Measurements from ENCODE around the gene SNAPC1. TPM values are rescaled to one million over a fixed set of nuclear protein-coding genes. Genes with fewer than 3 reads are reported as not detected.

The SNAPC1 gene
- total RNA-seq, 1 donor from 2014 or later: 1.3 TPM

DNA sequence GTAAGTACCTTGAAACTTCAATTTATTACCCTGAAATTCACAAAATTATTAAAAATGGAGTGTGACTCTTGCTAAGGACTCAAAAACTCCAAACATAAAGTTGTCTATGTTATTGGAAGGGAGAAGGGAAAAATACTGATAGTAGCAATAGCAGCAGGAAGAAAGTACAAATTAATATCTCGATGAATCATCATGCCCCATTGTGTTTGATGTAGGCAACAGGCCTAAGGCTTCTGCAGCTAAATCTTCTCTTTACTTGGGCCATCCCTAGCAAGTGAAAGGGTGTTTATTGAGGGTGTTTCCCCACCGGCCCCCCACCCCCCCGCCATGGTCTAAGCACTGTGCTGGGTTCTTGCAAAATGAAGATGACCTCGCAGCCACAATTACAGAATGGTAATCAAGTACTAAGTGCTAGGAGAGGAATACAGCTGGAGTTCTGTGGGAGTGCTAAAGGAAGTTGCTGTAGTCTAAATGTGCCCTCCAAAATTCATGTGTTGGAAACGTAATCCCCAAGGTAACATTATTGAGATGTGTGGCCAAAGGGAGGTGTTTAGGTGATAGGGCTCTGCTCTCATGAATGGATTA, 76.5 kb downstream of the SNAPC1 start:
- no peaks in the 10 kb centered on the region for H3K9me3 Mint-ChIP-seq (ENCODE audit: unreplicated experiment)
- H3K4me1 Mint-ChIP-seq (ENCODE audit: low read depth, unreplicated experiment): no peaks in the 10 kb centered on the region
- H3K36me3 Mint-ChIP-seq (ENCODE audit: unreplicated experiment): no peaks in the 10 kb centered on the region
- no peak for DNase-seq
- H3K4me3 Mint-ChIP-seq (ENCODE audit: unreplicated experiment): no peak overlapping the region
- TF ChIP-seq, protein P1, sequence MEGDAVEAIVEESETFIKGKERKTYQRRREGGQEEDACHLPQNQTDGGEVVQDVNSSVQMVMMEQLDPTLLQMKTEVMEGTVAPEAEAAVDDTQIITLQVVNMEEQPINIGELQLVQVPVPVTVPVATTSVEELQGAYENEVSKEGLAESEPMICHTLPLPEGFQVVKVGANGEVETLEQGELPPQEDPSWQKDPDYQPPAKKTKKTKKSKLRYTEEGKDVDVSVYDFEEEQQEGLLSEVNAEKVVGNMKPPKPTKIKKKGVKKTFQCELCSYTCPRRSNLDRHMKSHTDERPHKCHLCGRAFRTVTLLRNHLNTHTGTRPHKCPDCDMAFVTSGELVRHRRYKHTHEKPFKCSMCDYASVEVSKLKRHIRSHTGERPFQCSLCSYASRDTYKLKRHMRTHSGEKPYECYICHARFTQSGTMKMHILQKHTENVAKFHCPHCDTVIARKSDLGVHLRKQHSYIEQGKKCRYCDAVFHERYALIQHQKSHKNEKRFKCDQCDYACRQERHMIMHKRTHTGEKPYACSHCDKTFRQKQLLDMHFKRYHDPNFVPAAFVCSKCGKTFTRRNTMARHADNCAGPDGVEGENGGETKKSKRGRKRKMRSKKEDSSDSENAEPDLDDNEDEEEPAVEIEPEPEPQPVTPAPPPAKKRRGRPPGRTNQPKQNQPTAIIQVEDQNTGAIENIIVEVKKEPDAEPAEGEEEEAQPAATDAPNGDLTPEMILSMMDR (IDR thresholded peaks at IDR 0.05; ENCODE audit: partially characterized antibody, unreplicated experiment): no peak
- H3K27ac Mint-ChIP-seq (ENCODE audit: unreplicated experiment): no peak overlapping the region
- no peaks in the 10 kb centered on the region for H3K27me3 Mint-ChIP-seq (ENCODE audit: unreplicated experiment)

DNA sequence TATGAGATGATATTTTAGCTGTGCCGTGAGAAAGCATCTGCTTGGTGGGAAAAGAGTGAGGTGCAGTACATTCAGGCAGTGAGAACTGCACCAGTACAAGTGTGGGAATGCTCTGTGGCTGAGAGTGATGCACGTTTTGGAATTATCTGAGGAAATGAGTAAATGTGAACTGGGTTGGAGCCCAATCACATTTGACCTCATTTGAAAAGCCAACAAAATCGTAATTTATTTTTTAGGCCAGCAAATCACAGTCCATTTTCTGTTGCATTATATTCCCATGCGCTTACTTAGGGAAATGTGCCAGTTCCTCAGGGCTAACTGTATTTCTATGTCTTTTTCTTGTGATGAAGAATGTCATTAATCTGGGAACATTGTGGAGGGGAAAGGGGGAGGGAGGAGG, 77.3 kb downstream of the SNAPC1 start:
- TF ChIP-seq, protein P1 (IDR thresholded peaks at IDR 0.05; ENCODE audit: partially characterized antibody, unreplicated experiment): no peak
- no peaks in the 10 kb centered on the region for H3K36me3 Mint-ChIP-seq (ENCODE audit: unreplicated experiment)
- no peak for DNase-seq
- H3K27ac Mint-ChIP-seq (ENCODE audit: unreplicated experiment): no peak overlapping the region
- no peaks in the 10 kb centered on the region for H3K4me1 Mint-ChIP-seq (ENCODE audit: low read depth, unreplicated experiment)
- no peak overlapping the region for H3K4me3 Mint-ChIP-seq (ENCODE audit: unreplicated experiment)
- H3K27me3 Mint-ChIP-seq (ENCODE audit: unreplicated experiment): no peaks in the 10 kb centered on the region
- H3K9me3 Mint-ChIP-seq (ENCODE audit: unreplicated experiment): no peaks in the 10 kb centered on the region

DNA sequence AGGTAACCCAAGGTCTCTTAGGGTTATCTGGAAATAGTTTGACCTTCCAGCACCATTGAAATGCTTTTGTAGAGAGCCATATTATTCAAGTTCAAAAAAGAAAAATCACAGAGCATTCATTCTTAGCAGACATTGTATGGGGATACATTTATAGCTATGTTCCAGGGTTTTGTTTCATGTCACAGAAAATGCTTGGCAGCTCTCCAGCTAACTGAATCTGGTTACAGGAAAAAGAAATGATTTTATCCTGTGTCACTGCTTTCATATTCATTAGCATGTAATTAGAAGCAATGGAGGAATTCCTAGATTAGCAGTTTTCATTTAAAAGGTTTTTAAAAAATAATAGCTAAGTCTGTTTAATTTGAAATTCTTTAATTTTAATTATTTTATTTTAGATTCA, 78.9 kb downstream of the SNAPC1 start:
- no peak overlapping the region for H3K27ac Mint-ChIP-seq (ENCODE audit: unreplicated experiment)
- no peak for DNase-seq
- H3K36me3 Mint-ChIP-seq (ENCODE audit: unreplicated experiment): no peaks in the 10 kb centered on the region
- H3K9me3 Mint-ChIP-seq (ENCODE audit: unreplicated experiment): peaks cover 1% of the 10 kb centered on the region
- no peak overlapping the region for H3K4me3 Mint-ChIP-seq (ENCODE audit: unreplicated experiment)
- H3K27me3 Mint-ChIP-seq (ENCODE audit: unreplicated experiment): no peaks in the 10 kb centered on the region
- TF ChIP-seq, protein P1 (IDR thresholded peaks at IDR 0.05; ENCODE audit: partially characterized antibody, unreplicated experiment): no peak
- no peaks in the 10 kb centered on the region for H3K4me1 Mint-ChIP-seq (ENCODE audit: low read depth, unreplicated experiment)

Other genes with a start within 250 kb of the SNAPC1 start
- 145 TPM for gene HIF1A, start 66.9 kb upstream of the SNAPC1 start, total RNA-seq (ENCODE audit: unreplicated experiment)
- gene SYT16, start 50.3 kb downstream of the SNAPC1 start, total RNA-seq (ENCODE audit: unreplicated experiment): 1.1 TPM

Measured in glutamatergic neuron (in vitro differentiated cells).